H1 (cell line): ENCODE data around the gene PDZRN3. TPM values are rescaled to one million over a fixed set of nuclear protein-coding genes. Genes with fewer than 3 reads are reported as not detected.
A peak's percentile ranks its signal among the peaks of the same experiment; 100 is the strongest.

Experiments
- CTCF ChIA-PET: fragments of 300-600 bp; sonication (Branson Sonifier 250); formaldehyde crosslinking; loops from one replicate; lab custom pipeline; 2021; ENCODE audit not compliant: partially characterized antibody; lab: Charles Lee
- POLR2A ChIA-PET: fragments of 300-600 bp; sonication (Branson Sonifier 250); formaldehyde crosslinking; loops from one replicate; lab custom pipeline; 2021; ENCODE audit warnings: inconsistent platforms; ENCODE audit not compliant: partially characterized antibody; lab: Charles Lee
- DNase-seq, 2 experiments: peaks; one replicate each; pipeline versions ENCODE4 v3.0.0 to v3.0.0-alpha.2; 2010 to 2022; ENCODE audit warnings: low spot score in 2 of 2, low read depth in 1 of 2, mixed read lengths in 1 of 2
- FAIRE-seq: peaks from 2 replicates; lab custom pipeline; 2011; peaks lifted over from hg19 to GRCh38; lab: Jason Lieb, UNC
- H2AFZ ChIP-seq: 2 replicates; pipeline ENCODE4 v1.8.1; 2012; ENCODE audit warnings: low read length, inconsistent platforms
- H2AK5ac ChIP-seq: 2 replicates; pipeline ENCODE4 v1.6.1; 2013; ENCODE audit warnings: low read depth, low read length
- H2BK120ac ChIP-seq: replicated peaks from 2 replicates; pipeline ENCODE3; 2013; ENCODE audit warnings: low read depth, low read length, inconsistent platforms
- H2BK12ac ChIP-seq: 2 replicates; pipeline ENCODE4 v1.6.1; 2013; ENCODE audit warnings: low read depth, low read length
- H2BK15ac ChIP-seq: 2 replicates; pipeline ENCODE4 v1.6.1; 2013; ENCODE audit warnings: low read length
- H2BK20ac ChIP-seq: 2 replicates; pipeline ENCODE4 v1.6.1; 2013; ENCODE audit warnings: low read length
- H2BK5ac ChIP-seq: 2 replicates; pipeline ENCODE4 v1.6.1; 2013; ENCODE audit warnings: low read depth, low read length
- H3K14ac ChIP-seq: 2 replicates; pipeline ENCODE4 v1.6.1; 2013; ENCODE audit warnings: inconsistent platforms; ENCODE audit not compliant: insufficient read length
- H3K18ac ChIP-seq: 2 replicates; pipeline ENCODE4 v1.6.1; 2013; ENCODE audit warnings: low read length; ENCODE audit errors: extremely low read depth
- H3K23ac ChIP-seq: 2 replicates; pipeline ENCODE4 v1.6.1; 2013; ENCODE audit warnings: inconsistent platforms; ENCODE audit not compliant: insufficient read length
- H3K23me2 ChIP-seq: 2 replicates; pipeline ENCODE4 v1.6.1; 2013; ENCODE audit warnings: low read depth, low read length
- H3K27ac ChIP-seq: 2 replicates; pipeline ENCODE4 v1.6.1; 2011; ENCODE audit warnings: low read depth, low read length, inconsistent platforms
- H3K27me3 ChIP-seq, 4 experiments: replicated peaks in 1 of 4; 1 replicate in 1 of 4; 2 replicates in 3 of 4; pipeline versions ENCODE4 v1.6.1 to v1.8.1; 2011 to 2013; ENCODE audit warnings: low read length in 3 of 4, mild to moderate bottlenecking in 3 of 4, inconsistent platforms in 2 of 4, mixed read lengths in 2 of 4, moderate library complexity in 1 of 4; ENCODE audit not compliant: control insufficient read depth in 3 of 4, insufficient read depth in 3 of 4; ENCODE audit errors: extremely low read depth in 1 of 4
- H3K36me3 ChIP-seq, 4 experiments: 2 replicates each; pipeline versions ENCODE4 v1.6.1 to v1.8.1; 2011 to 2013; ENCODE audit warnings: mild to moderate bottlenecking in 4 of 4, low read length in 3 of 4, moderate library complexity in 2 of 4, control low read depth in 1 of 4, inconsistent platforms in 1 of 4; ENCODE audit not compliant: insufficient read depth in 4 of 4, control insufficient read depth in 2 of 4
- H3K4ac ChIP-seq: replicated peaks from 2 replicates; pipeline ENCODE3; 2013; ENCODE audit warnings: low read length, low read depth, mixed read lengths, inconsistent platforms; ENCODE audit not compliant: insufficient read length
- H3K4me1 ChIP-seq, 4 experiments: replicated peaks in 1 of 4; 1 replicate in 1 of 4; 2 replicates in 3 of 4; pipeline versions ENCODE4 v1.6.1 to v1.8.1; 2011 to 2013; ENCODE audit warnings: low read length in 3 of 4, inconsistent platforms in 2 of 4, mixed read lengths in 1 of 4; ENCODE audit not compliant: insufficient read depth in 4 of 4, control insufficient read depth in 3 of 4
- H3K4me2 ChIP-seq, 2 experiments: 2 replicates each; pipeline versions ENCODE4 v1.6.1 to v1.8.1; 2011 to 2013; ENCODE audit warnings: low read depth in 2 of 2, low read length in 2 of 2, control low read depth in 1 of 2, inconsistent platforms in 1 of 2, mild to moderate bottlenecking in 1 of 2; ENCODE audit not compliant: insufficient read depth in 1 of 2
- H3K4me3 ChIP-seq, 4 experiments: fragments of 200-600, 300-600 bp in 1 of 4; sonication (generic), shearing (Covaris generic), sonication (Bioruptor Twin) in 1 of 4; 2 replicates each; pipeline versions ENCODE4 v1.5.1 to v1.8.1; 2011 to 2016; ENCODE audit warnings: low read length in 4 of 4, low read depth in 3 of 4, control low read depth in 2 of 4, inconsistent platforms in 2 of 4, mild to moderate bottlenecking in 2 of 4, mixed read lengths in 1 of 4, moderate library complexity in 1 of 4; ENCODE audit not compliant: insufficient read depth in 2 of 4; ENCODE audit errors: extremely low read depth in 1 of 4
- H3K56ac ChIP-seq: replicated peaks from 2 replicates; pipeline ENCODE3; 2013; ENCODE audit warnings: low read depth, mild to moderate bottlenecking, mixed read lengths, low read length, inconsistent platforms; ENCODE audit not compliant: insufficient read length
- H3K79me1 ChIP-seq: 2 replicates; pipeline ENCODE4 v1.6.1; 2013; ENCODE audit warnings: low read depth, low read length, control low read depth
- H3K79me2 ChIP-seq, 2 experiments: 2 replicates each; pipeline versions ENCODE4 v1.6.1 to v1.8.1; 2012 to 2013; ENCODE audit warnings: low read length in 2 of 2, mild to moderate bottlenecking in 2 of 2, inconsistent platforms in 1 of 2; ENCODE audit not compliant: insufficient read depth in 2 of 2, control insufficient read depth in 1 of 2
- H3K9ac ChIP-seq, 4 experiments: replicated peaks in 1 of 4; 1 replicate in 1 of 4; 2 replicates in 3 of 4; pipeline versions ENCODE4 v1.6.1 to v1.8.1; 2011 to 2013; ENCODE audit warnings: low read depth in 3 of 4, low read length in 3 of 4, control low read depth in 2 of 4, mild to moderate bottlenecking in 2 of 4, moderate library complexity in 2 of 4, inconsistent platforms in 1 of 4; ENCODE audit errors: extremely low read depth in 1 of 4
- H3K9me3 ChIP-seq, 2 experiments: 2 replicates each; pipeline versions ENCODE4 v1.6.1 to v1.8.1; 2012 to 2013; ENCODE audit warnings: mild to moderate bottlenecking in 2 of 2, moderate library complexity in 2 of 2, control low read depth in 1 of 2, inconsistent platforms in 1 of 2, low read depth in 1 of 2, low read length in 1 of 2, mixed read lengths in 1 of 2; ENCODE audit not compliant: insufficient read depth in 2 of 2
- H4K20me1 ChIP-seq, 2 experiments: replicated peaks in 1 of 2; 2 replicates each; pipeline versions ENCODE3 to v1.8.1; 2011 to 2013; ENCODE audit warnings: inconsistent platforms in 2 of 2, low read length in 2 of 2, mild to moderate bottlenecking in 1 of 2; ENCODE audit not compliant: insufficient read depth in 2 of 2, control insufficient read depth in 1 of 2
- H4K5ac ChIP-seq: 2 replicates; pipeline ENCODE4 v1.6.1; 2013; ENCODE audit warnings: low read length, low read depth, mixed read lengths, inconsistent platforms; ENCODE audit not compliant: insufficient read length
- H4K8ac ChIP-seq: 2 replicates; pipeline ENCODE4 v1.8.0; 2013; ENCODE audit warnings: mild to moderate bottlenecking, moderate library complexity, low read length, inconsistent platforms; ENCODE audit not compliant: insufficient read depth; ENCODE audit errors: extremely low read depth
- H4K91ac ChIP-seq: replicated peaks from 2 replicates; pipeline ENCODE3; 2013; ENCODE audit warnings: low read length, mixed read lengths, inconsistent platforms; ENCODE audit not compliant: insufficient read length
- HDAC2 ChIP-seq, 2 experiments: fragments of 300-600 bp in 1 of 2; sonication (generic) in 1 of 2; IDR thresholded peaks; 2 replicates each; pipeline ENCODE4 v1.6.1; 2011 to 2012; ENCODE audit warnings: low read depth in 2 of 2, low read length in 2 of 2, mild to moderate bottlenecking in 2 of 2, moderate library complexity in 2 of 2, borderline replicate concordance in 1 of 2, inconsistent platforms in 1 of 2
- WGBS, 2 experiments: shearing (Covaris generic) in 1 of 2; methylation state at CpG; one replicate each; pipeline versions ENCODE4 v1.1.6 to v1.1.7; 2013 to 2015; ENCODE audit warnings: low lambda C conversion rate in 2 of 2, mixed read lengths in 2 of 2, inconsistent platforms in 1 of 2, low coverage in 1 of 2, missing lambda C conversion rate in 1 of 2; ENCODE audit not compliant: insufficient replicate concordance in 2 of 2, insufficient coverage in 1 of 2, insufficient read length in 1 of 2; ENCODE audit errors: extremely low coverage in 1 of 2, missing lambda C conversion rate in 1 of 2; 5-methylcytosine and 5-hydroxymethylcytosine counted together
- polyA plus RNA-seq, 7 experiments: library from polyadenylated mRNA; depleted of rRNA in 3 of 7; stranded (reverse) in 5 of 7; unstranded in 2 of 7; fragments of >200 nt in 5 of 7; fragments of 200-250 nt in 2 of 7; gene quantifications; 1 replicate in 5 of 7; 2 replicates in 1 of 7; 4 replicates in 1 of 7; pipeline versions ENCODE4 v1.2.1 to v1.2.3, GENCODE V29; 2011 to 2013; ENCODE audit warnings: missing spikeins in 2 of 7, mixed read lengths in 2 of 7
- total RNA-seq: library from RNA; stranded (reverse); fragmentation: NEBNext Ultra II Directional; extraction: Animal tissue kit (Norgen Biotek cat#: 25700); gene quantifications from 2 replicates; pipeline ENCODE4 v1.2.1, GENCODE V29; 2021
- TF ChIP-seq, protein P1 (sequence below): IDR thresholded peaks from 2 replicates; pipeline ENCODE4 v1.6.1; 2012; ENCODE audit warnings: inconsistent platforms

PDZRN3 gene
- total and polyA plus RNA-seq, 2 of the 8 experiments (the other 6 are each of a cell fraction or from before 2014, with no cell fraction given): 4.2 to 20.5 TPM

DNA sequence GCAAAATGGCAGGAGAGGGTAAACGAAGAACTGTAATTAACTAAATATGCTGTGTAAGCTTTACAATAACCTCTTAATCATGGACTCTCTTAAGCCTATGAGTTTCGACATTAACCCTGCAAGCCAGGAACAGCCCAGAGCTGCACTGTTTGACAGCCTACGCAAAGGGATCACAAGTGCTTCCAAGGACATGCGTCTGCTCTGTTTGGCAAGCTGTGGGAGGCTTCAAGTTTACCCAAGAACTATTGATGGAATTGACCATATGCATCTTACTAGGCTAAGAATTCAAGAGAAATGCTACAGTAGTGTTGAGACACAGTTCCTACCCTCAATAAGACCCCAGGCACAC is 66.0 kb downstream of the PDZRN3 start:
- no peak overlapping the region for H4K91ac ChIP-seq
- peaks cover 2% of the 10 kb centered on the region for H3K79me1 ChIP-seq
- no peak overlapping the region for H2BK20ac ChIP-seq
- no peak overlapping the region for H3K56ac ChIP-seq
- no peak overlapping the region for H2BK5ac ChIP-seq
- no peak overlapping the region for H3K23ac ChIP-seq
- H3K9me3 ChIP-seq: no peaks in the 10 kb centered on the region
- H3K14ac ChIP-seq: no peak overlapping the region
- H2BK15ac ChIP-seq: no peak overlapping the region
- 0 out of 4 replicates have a peak, but pooled peaks of 1 of the 2 experiments have one; percentile 27 for TF ChIP-seq HDAC2 (IDR thresholded peaks at IDR 0.05; ENCODE audit: borderline replicate concordance in 1 of 2, low read depth in 2 of 2, low read length in 2 of 2)
- TF ChIP-seq, protein P1, sequence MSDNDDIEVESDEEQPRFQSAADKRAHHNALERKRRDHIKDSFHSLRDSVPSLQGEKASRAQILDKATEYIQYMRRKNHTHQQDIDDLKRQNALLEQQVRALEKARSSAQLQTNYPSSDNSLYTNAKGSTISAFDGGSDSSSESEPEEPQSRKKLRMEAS: no peak
- H4K20me1 ChIP-seq: peaks cover 8 to 15% of the 10 kb centered on the region in 2 experiments
- H3K36me3 ChIP-seq: no peaks in the 10 kb centered on the region
- DNase-seq (no peak), FAIRE-seq (peak; percentile 28)
- H4K8ac ChIP-seq: no peak overlapping the region
- H2AFZ ChIP-seq: no peak overlapping the region
- POLR2A ChIA-PET: no interaction called here
- no peak overlapping the region for H2BK12ac ChIP-seq
- CTCF ChIA-PET: no interaction called here
- H3K9ac ChIP-seq: no peak overlapping the region
- H4K5ac ChIP-seq: no peak overlapping the region
- no peak overlapping the region for H2AK5ac ChIP-seq
- peak overlapping the region; percentile 5 to 9; a peak in 2 of 4 replicates for H3K4me2 ChIP-seq
- H3K27ac ChIP-seq: no peak overlapping the region
- no peak overlapping the region for H3K4ac ChIP-seq
- 0 out of 4 replicates have a peak, but pooled peaks cover 0 to 2% of the 10 kb centered on the region in 2 experiments for H3K79me2 ChIP-seq
- no peak overlapping the region for H3K18ac ChIP-seq
- H3K23me2 ChIP-seq: no peaks in the 10 kb centered on the region
- peaks cover 0 to 7% (median 5%) of the 10 kb centered on the region in 4 experiments; a peak in 5 of 7 replicates for H3K4me1 ChIP-seq
- H3K4me3 ChIP-seq: no peak overlapping the region
- peaks cover 0 to 33% (median 23%) of the 10 kb centered on the region in 4 experiments; a peak in 6 of 7 replicates for H3K27me3 ChIP-seq
- H2BK120ac ChIP-seq: no peak overlapping the region
- WGBS, 2 experiments: 50% methylated on average over 4 of the region's 4 CpGs; no CpG with 5 or more reads in 1 of the 2 experiments
